HL-60/S4 (cell line): ENCODE data around the gene ABLIM1.

Source experiments
- in situ Hi-C: fragments of 300-500 bp; cut with MboI; formaldehyde crosslinking; loops from 2 replicates; pipeline ENCODE4 v1.14.3; 2022; ENCODE audit warnings: low sequenced_read_pairs

Gene ABLIM1

DNA sequence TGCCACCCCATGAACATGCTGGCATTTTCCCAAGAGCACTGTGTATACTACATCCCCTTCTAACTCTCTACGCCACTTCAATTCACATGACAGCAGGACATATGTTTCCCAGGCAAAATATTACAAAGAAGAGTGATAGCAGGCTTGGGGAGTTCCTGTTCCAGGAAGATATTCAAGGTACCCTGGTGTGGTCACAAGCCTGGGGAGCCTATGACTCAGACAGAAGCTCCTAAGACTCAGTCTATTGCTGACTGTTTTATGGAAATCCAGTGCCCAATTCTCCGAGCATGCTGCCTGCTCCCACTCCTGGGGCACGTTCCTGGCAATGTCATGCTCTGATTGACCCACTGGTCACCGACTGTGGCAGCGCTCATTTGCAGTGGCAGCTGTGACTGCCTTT, 23.5 kb upstream of the ABLIM1 start:
- in situ Hi-C loops = no loop called here

DNA sequence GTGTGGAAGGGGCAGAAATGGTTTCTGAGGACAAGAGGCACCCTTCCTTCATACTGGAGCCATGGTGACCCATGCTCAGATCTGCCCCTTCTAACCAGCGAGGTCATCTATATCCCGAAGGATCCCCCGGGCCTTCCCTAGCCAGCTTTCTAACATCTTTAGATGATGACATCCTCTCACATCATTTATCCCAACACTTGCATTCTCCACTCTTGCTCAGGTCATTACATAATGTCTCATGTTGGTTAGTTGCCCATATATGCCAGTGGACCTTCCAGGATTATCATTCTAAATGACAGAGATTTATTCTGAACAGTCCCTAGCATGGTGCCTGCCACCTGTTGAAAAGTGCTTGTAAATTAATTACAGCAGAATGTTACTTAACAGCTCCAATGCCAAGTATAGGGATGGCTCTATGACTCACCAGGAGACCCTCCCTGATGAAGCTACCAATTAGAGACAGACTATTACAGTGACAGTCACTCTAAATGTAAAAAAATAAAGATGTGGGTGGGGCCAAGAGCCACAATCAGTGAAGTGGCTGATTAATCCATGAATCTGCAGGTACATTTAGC, 22.6 kb upstream of the ABLIM1 start:
- in situ Hi-C loops = no loop called here

DNA sequence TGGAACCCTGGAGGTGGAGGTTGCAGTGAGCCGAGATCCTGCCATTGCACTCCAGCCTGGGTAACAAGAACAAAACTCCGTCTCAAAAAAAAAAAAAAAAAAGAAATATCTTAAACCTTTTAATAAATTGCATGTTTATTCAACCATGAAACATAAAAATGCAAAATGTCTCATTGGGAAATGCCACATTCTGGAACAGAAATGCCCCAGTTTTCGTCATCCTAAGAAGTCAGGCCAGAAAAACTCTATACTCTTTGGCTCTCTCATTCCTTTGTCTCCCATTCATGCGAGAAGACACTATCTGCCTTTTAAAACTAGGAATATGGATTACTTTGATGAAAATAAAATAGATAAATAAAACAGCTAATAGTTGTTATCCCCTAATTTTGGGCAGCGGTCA, 21.5 kb upstream of the ABLIM1 start:
- in situ Hi-C loops = no loop called here

DNA sequence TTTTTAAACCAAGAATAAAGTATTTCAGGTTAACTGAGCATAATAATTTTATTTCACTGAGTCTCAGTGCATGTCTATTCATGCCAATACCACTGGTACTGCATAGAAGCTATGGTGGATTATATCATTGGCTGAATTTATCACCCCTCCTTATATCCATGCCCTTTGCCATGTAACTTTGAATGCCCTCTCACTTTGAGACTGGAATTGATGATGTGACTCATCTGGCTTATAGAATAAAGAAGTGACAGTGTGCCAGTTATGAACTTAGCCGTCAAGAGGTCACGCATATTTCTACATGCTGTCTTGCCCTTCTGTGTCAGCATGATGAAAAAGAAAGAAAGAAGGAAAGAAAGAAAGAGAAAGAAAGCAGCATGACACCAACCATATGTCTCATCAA, 20.7 kb upstream of the ABLIM1 start:
- in situ Hi-C loops = no loop called here

DNA sequence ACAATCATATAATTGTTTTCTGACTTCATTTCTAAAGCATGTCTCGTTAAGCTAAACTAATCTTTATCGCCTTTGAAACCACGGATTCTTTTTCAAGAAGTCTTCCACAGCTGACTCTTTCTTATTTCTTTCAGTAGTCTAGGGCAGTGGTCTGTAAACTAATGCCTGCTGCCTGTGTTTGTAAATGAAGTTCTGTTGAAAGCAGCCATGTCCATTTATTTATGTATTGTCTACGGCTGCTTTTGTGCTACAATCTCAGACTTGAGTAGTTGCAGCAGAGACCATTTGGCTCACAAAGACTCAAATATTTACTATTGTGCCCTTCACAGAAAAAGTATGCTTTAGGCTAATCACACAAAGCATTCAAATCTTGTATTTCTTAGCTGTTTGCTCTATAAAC, 20.3 kb upstream of the ABLIM1 start:
- in situ Hi-C loops = no loop called here

DNA sequence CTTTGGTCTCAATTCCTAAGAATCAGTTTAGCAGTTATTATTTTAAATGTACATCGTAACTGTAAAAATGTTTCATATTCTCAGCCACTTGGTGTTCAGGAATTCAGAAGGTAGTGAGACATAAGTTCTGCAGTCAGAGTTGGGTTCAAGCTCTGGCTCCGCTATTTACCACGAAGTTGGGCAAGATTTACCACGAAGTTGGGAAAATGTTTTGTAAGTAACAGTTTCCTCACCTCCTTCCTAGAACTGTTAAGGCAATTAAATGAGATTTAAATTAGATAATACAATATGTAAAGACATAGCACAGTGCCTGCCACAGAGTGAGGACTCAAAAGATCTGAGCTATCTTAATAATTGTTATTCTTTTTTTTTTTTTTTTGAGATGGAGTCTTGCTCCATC, 16.3 kb upstream of the ABLIM1 start:
- in situ Hi-C loops = no loop called here

DNA sequence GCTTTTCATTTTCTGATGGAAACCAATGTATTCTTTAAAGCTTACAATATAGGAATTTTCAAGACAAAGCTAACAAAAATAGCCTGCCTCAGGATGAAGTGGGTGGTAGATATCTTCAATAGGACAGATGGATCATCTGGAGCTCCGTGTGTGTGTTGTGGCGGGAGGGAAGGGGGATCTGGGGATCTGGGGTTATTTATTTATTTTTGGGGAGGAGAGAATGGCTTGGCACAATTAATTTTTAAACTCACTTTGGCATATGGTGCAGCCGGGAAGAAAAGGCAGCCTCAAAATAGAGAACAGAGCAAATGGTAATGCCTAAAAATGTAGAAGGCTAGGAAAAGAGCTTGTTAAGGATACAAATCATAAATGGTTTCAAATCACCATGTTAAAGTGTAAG, 11.6 kb upstream of the ABLIM1 start:
- in situ Hi-C loops = no loop called here

DNA sequence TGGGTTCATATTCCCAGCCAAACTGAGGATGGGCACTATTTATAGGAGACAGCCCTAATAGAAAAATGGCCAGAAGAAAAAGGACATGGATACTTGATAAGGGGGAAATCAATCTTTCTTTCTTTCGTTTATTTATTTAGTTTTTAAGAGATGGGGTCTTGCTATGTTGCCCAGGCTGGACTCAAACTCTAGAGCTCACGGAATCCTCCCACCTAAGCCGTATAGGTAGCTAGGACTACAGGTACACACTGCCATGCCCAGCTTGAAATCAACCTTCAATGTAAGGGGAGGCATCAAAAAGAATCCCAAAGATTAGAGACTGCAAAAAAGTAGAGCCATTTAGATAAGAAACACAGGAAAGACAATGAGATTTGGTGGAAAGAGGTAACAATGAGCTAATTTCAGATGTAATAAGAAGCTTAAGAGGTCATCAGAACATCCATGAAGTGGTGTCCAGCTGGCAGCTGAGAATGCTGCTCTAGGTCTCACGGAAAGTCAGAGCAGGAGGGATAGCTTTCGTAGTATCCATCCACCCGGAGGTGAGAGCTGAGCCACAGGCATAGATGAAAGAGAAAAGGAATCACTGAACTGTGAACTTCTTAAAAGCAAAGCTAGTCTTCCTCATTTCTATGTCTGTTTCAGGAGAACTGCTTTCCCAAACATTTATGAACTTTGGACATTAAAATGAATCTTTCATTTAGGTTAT, 10.5 kb upstream of the ABLIM1 start:
- in situ Hi-C loops = no loop called here

DNA sequence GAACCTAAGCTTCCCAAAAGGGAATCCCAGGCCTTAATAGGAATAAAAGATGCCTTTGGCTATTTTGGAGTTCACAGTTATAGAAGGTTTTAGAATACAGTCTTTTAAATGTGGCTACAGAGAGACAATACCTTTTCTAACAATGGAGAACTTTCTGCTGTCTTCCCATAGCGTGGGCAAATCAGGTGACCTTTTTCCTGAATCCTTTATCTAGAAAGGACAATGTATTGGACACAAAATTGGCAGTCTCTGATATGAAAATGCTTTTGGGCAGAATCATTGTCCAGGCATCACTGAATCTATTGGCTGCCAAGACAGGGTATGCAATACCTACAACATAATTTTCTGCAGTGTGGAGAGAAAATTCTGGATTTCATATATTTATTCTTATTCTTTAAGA, 7.8 kb upstream of the ABLIM1 start:
- in situ Hi-C loops = no loop called here

DNA sequence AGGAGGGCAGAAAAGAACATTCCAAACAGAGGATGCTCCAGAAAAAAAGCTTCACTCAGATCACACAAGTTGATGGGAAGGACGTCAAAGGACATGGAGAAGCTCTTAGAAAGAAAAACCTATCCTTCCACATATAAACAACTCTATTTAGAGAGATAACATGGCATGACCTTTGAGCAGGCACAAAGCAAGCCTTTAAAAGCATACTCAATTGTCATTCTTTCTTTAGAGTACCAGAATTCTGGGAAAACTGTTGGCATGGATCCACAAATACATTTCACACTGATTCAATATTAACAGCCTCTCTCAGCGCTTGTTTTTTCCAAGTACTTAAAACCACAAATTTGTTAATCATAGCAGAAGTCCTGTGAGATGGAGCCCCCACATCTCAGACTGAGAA, 7.3 kb upstream of the ABLIM1 start:
- in situ Hi-C loops = no loop called here

DNA sequence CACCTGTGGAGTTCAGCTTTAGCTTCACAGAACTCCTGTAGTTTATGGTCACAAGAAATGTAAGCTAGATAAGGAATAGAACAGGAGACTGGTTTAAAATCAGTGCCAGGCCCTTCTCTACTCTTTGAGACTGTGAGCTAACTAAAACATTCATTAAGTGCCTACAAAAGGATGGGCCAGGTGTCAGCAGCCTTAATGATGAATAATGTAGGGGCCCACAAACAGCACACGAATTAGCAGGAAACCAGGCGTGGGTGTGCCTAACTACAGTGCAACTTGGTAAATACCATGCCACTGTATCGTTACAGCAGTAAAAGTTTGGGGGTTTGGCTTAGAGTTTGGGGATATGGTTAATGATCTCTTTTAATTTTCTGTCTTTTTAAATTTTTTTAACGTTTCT, 6.1 kb upstream of the ABLIM1 start:
- in situ Hi-C loops = no loop called here

DNA sequence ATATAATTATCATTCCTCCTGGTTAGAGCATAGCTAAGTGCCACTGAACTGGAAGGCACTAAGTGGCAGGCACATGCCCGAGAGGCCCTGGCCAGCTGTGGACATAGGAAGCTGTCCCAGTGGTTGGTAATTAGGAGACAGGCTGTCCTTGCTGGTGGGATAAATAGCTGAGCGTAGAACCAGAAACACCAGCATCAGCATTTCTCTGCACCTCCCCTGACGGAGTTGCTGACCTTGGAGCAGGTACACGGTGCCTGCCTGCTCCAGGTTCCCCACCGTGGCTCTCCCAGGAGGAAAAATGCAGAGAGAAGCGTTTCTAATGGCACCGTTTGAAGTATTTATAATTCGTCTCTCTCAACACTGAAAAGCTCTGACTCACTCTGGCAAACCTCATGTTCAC, 5.6 kb upstream of the ABLIM1 start:
- in situ Hi-C loops = no loop called here

DNA sequence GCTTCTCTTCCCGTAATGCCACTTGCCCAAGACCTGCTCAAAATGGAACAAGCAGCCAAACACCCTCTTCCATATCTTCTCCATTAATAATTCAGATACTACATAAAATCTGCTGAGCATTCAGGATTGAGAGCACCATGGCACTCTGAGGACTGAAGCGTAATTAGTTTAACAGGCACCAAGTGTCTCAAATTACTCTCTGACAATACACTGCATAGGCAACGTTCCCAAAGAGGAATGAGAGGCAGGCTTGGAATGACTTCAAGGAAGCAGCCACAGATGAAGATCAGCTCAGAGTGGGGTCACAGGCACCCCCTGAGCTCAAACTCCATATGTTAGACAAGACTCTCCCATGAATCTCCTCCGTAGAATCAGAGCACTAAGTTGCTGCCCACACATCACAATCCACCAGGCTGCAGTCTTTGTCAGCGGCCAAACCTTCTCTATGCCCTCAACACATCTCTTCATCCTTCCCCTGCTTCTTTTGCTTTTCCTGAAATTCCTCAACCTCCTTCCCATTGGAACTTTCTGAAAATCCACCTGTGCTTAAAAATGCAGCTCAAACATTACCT, 4.7 kb upstream of the ABLIM1 start:
- in situ Hi-C loops = no loop called here

DNA sequence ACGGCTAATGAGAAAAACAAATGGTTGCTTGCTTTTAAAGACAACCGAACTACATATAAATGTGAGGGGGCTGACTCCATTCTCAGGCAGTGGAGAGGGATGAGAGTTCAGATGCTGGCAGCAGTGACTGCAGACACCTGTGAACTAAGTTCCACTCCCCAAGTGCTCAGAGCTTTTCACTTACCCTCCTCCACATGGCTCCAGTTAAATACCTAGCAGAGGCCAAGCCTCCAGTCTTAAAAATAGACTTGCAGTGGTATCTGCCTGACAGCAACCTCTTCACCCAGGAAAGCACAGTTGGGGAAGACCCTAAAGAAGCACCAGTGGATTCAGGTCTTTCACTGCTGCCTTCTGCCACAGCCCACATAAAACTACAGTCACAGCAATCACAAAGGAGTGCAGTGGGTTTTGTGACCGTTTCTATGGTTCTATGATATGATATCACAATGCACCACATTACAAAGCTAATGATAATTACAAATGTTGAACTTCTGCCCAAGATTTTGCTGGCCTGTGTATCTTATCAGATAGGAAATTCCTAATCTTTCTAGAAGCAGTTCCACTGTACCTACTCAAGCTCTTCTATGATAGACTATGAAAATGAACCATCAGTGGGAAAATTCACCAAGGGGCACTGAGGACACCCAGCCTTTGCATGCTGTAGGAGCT, 3.3 kb upstream of the ABLIM1 start:
- in situ Hi-C loops = no loop called here

DNA sequence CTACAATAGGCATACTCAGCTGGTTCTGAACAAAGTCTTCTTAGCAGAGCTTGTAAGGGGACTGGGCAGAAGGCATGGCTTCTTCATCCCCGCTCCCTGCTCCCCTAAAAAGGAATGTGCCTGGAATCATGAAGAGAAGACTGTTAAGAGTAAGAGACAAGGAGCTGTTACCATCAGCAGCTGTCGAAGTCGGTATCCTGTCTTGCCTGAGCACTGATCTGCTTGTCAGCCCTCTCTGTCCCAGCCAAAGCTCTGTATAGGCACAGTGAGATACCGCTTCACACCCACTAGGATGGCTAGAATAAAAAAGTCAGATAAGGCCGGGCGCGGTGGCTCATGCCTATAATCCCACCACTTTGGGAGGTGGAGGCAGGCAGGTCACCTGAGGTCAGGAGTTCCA, 2.4 kb downstream of the ABLIM1 start:
- in situ Hi-C loops = no loop called here

DNA sequence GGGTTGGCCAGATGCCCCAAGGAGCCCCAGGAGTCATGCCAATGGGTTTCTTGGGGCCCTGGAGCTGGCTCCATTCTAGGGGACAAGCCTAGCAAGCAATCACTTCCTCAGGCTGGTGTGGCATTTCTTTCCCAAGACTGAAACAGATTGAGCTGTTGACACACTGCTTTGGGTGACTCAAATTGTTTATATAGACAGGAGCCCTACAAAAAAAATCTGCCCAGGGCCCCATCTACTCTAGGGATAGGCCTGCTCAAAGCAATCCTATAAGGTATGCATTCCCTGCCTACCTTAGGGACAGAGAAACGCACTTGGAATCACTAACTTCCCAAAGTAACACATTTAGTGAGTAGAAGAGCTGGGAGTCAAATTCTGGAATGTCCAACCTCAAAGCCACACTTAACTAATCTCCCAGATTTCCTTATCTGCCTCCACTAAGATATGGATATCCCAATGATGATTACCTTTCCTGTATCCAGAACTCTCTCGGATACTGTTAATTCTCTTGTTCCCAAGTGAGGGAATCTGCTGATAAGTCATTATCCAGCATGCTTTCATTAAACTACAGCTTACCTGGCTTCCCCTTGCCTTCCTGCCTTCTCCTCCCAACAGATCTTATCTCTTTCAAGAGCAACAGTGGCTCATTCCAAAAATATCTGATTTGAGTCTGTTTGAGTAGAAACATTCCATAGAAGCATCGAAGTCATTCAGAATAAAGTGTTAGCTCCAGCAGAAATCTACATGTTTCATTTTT, 3.1 kb downstream of the ABLIM1 start:
- in situ Hi-C loops = no loop called here

DNA sequence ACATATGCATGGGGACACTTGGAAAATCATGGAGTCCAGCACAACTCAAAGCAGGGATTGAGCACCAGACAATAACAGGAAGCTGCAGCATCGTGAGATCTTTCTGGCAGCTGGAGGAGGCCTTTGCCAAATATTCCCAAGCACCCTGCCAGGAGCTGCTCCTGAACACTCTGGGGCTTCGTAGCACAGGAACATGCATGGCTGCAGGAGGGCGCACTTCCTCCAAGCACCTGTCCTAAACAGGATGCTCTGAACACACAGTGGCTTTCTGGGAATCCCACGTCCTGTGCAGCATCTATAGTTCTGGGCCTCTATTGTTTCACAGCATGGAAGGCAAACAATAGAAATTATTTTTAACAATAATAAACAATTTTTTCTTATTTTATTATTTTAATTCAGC, 4.1 kb downstream of the ABLIM1 start:
- in situ Hi-C loops = no loop called here

DNA sequence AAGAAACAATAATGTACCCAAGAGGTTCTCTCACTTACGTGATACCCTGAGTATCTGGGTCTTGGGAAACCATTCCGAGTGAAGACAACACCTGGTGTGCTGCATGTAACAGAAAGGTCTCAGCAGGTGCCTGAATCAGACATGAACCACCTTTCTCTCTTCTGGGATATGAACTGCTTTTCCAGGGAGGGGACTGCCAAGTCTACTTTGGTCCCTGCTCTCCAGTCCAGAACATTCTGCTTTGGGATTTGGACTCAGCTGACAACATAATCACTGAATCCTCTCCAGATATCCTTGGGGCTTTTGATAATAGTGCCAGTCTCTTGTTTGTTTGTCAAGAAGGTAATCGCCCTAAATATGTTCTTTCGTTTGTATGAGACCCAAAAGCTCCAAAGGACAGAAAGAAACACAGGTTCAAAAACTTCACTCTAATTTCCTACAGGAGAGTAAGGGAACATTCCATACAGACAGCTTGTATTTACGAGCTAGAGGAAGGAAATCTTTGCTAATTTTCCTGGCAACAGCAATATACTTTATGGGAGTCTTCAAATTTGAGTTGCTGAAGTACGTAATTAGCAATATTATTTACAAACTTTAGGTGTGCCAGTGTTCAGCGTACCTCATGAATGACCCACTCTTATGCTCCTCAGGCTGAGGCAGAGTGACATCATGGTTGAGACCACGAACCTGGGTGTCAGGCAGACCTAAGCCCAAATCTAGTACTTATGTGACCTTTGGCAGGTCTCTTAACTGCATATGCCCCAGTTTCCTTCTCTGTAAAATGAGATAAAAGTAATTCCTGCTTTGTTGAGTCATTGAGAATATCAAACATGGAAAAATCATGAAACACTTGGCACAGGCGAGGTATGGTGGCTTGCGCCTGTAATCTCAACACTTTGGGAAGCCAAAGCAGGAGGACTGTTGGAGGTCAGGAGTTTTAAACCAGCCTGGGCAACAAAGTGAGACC, 5.4 kb downstream of the ABLIM1 start:
- in situ Hi-C loops = no loop called here

DNA sequence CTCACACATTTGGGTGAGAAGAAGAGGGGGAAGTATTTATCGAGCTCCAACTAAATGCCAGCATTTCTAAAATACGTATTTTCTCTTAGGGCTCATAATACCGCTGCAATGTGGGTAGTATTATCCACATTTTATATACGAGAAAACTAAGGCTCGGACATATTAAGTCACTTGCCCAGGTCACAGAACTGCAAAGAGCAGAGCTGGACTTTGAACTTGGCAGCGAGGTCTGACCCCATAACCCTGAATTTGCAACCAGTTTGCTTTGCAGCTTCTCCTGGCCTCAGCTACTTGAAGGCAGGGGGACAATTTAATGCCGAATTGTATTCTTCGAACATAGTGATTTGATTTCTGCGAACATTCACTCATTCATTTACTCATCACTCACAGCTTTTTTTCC, 7.2 kb downstream of the ABLIM1 start:
- in situ Hi-C loops = no loop called here

DNA sequence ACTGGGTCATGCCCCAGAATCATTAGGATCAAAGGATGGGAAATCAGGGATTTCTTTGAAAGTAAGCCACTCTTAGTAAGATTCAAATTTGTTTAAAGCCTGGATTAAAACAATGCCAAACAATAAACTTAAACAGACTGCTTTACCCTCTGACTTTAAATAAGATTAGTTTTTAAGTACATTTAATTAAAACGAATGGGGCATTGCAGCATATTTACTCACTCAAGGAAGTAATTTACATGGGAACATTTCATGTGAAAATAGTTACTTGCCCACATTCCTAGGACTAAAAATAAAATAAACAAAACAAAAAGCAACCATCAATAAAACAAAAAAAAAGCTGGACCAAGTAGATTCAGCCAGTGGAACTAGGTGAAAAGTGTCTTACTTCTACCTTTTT, 7.8 kb downstream of the ABLIM1 start:
- in situ Hi-C loops = no loop called here
